ENCODE data around the gene NECTIN1. TPM values are rescaled to one million over a fixed set of nuclear protein-coding genes. Genes with fewer than 3 reads are reported as not detected.

The NECTIN1 gene
- total RNA-seq, 1 donor: 5.8 TPM

DNA sequence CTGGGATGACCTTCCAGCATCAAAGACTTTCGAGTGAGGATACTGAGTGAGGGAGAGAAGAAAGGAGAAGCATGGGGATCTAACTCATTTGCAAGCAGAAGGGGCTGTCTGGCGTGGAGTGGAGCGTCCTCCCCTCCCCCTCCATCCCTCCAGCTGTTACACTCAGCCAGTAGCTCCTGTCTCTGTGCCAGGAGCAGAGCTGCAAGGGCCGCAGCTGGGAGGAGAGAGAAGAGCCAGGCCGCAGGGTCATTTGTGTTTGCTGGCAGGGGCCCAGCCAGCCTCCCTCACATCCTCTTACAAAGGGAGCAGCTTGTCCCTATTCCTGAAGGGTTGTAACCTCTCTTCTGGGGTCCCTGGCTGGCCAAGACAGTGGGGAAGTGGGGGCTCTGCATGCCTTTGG is 57.9 kb downstream of the NECTIN1 start:
- TF ChIP-seq, protein P1, sequence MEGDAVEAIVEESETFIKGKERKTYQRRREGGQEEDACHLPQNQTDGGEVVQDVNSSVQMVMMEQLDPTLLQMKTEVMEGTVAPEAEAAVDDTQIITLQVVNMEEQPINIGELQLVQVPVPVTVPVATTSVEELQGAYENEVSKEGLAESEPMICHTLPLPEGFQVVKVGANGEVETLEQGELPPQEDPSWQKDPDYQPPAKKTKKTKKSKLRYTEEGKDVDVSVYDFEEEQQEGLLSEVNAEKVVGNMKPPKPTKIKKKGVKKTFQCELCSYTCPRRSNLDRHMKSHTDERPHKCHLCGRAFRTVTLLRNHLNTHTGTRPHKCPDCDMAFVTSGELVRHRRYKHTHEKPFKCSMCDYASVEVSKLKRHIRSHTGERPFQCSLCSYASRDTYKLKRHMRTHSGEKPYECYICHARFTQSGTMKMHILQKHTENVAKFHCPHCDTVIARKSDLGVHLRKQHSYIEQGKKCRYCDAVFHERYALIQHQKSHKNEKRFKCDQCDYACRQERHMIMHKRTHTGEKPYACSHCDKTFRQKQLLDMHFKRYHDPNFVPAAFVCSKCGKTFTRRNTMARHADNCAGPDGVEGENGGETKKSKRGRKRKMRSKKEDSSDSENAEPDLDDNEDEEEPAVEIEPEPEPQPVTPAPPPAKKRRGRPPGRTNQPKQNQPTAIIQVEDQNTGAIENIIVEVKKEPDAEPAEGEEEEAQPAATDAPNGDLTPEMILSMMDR (IDR thresholded peaks at IDR 0.05; ENCODE audit: extremely low read depth, low read depth, low read length): no peak
- H2AFZ ChIP-seq (ENCODE audit: low read length): peak overlapping the region; percentile 28

DNA sequence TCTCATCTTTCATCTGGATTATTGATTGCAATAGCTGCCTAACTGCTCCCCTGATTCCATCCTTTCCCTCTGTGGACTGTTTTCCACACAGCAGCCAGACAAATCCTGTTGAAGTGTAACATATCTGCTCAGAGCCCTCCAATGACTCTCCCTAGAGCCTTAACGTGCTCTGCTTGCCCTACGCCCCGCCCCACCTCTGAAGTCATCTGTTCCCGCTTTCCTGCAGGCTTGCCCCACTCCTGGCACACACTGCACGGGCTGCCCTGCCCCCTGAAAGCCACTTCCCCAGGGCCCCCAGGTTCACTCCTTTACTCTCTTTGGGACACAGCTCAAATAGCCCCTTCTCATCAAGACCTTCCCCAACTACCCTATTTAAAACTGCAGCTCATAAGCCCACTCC is 59.5 kb downstream of the NECTIN1 start:
- peak; percentile 32 for DNase-seq (ENCODE audit: insufficient read length, low spot score, missing footprints)
- no peaks in the 10 kb centered on the region for H3K27me3 ChIP-seq (ENCODE audit: insufficient read depth, low read length)
- no peak overlapping the region for H3K4me2 ChIP-seq (ENCODE audit: insufficient read depth, low read length)
- H3K9me3 ChIP-seq (ENCODE audit: low read depth, low read length): no peaks in the 10 kb centered on the region
- no peaks in the 10 kb centered on the region for H3K79me2 ChIP-seq (ENCODE audit: insufficient read depth, low read length)
- H4K20me1 ChIP-seq (ENCODE audit: insufficient read depth, low read length): no peaks in the 10 kb centered on the region
- H3K27ac ChIP-seq (ENCODE audit: low read depth, low read length): no peak overlapping the region
- no peaks in the 10 kb centered on the region for H3K36me3 ChIP-seq (ENCODE audit: insufficient read depth, low read length)
- H3K4me3 ChIP-seq (ENCODE audit: insufficient read depth, low read length): no peak overlapping the region
- TF ChIP-seq, protein P1 (IDR thresholded peaks at IDR 0.05; ENCODE audit: extremely low read depth, low read depth, low read length): no peak
- H3K4me1 ChIP-seq (ENCODE audit: insufficient read depth, low read length): peaks cover 10% of the 10 kb centered on the region
- H2AFZ ChIP-seq (ENCODE audit: low read length): no peak overlapping the region

More for the DNA sequence above, 57.9 kb downstream of the NECTIN1 start:
- H3K9me3 ChIP-seq (ENCODE audit: low read depth, low read length): no peaks in the 10 kb centered on the region
- DNase-seq (ENCODE audit: insufficient read length, low spot score, missing footprints): peak; percentile 91
- H4K20me1 ChIP-seq (ENCODE audit: insufficient read depth, low read length): no peaks in the 10 kb centered on the region
- H3K36me3 ChIP-seq (ENCODE audit: insufficient read depth, low read length): no peaks in the 10 kb centered on the region
- no peaks in the 10 kb centered on the region for H3K79me2 ChIP-seq (ENCODE audit: insufficient read depth, low read length)
- no peak overlapping the region for H3K27ac ChIP-seq (ENCODE audit: low read depth, low read length)
- no peak overlapping the region for H3K4me3 ChIP-seq (ENCODE audit: insufficient read depth, low read length)
- no peaks in the 10 kb centered on the region for H3K27me3 ChIP-seq (ENCODE audit: insufficient read depth, low read length)
- peaks cover 10% of the 10 kb centered on the region for H3K4me1 ChIP-seq (ENCODE audit: insufficient read depth, low read length)
- H3K4me2 ChIP-seq (ENCODE audit: insufficient read depth, low read length): no peak overlapping the region

DNA sequence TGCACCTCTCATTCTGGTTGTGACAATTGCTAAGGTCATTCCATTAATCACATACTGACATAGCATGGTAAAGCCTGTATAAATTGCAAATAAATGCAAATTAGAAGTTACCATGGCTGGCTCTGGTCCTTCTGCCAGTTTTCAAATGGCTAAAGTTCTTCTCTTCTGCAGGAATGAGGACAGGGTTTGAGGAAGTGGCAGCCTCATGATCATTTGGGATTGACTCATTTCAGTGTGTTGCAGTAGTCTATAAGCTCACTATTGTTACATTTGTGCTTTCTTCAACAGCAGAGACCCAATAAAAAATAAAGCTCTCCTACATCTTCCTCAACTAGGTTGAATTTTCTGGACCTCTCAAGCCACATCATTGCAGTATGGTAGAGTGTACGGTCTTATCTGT is 60.3 kb downstream of the NECTIN1 start:
- H4K20me1 ChIP-seq (ENCODE audit: insufficient read depth, low read length): no peaks in the 10 kb centered on the region
- H3K4me1 ChIP-seq (ENCODE audit: insufficient read depth, low read length): peaks cover 10% of the 10 kb centered on the region
- no peaks in the 10 kb centered on the region for H3K79me2 ChIP-seq (ENCODE audit: insufficient read depth, low read length)
- no peaks in the 10 kb centered on the region for H3K9me3 ChIP-seq (ENCODE audit: low read depth, low read length)
- no peak overlapping the region for H3K4me2 ChIP-seq (ENCODE audit: insufficient read depth, low read length)
- H3K4me3 ChIP-seq (ENCODE audit: insufficient read depth, low read length): no peak overlapping the region
- no peak overlapping the region for H3K27ac ChIP-seq (ENCODE audit: low read depth, low read length)
- H2AFZ ChIP-seq (ENCODE audit: low read length): no peak overlapping the region
- no peaks in the 10 kb centered on the region for H3K36me3 ChIP-seq (ENCODE audit: insufficient read depth, low read length)
- TF ChIP-seq, protein P1 (IDR thresholded peaks at IDR 0.05; ENCODE audit: extremely low read depth, low read depth, low read length): no peak
- H3K27me3 ChIP-seq (ENCODE audit: insufficient read depth, low read length): no peaks in the 10 kb centered on the region
- DNase-seq (ENCODE audit: insufficient read length, low spot score, missing footprints): peak; percentile 32

DNA sequence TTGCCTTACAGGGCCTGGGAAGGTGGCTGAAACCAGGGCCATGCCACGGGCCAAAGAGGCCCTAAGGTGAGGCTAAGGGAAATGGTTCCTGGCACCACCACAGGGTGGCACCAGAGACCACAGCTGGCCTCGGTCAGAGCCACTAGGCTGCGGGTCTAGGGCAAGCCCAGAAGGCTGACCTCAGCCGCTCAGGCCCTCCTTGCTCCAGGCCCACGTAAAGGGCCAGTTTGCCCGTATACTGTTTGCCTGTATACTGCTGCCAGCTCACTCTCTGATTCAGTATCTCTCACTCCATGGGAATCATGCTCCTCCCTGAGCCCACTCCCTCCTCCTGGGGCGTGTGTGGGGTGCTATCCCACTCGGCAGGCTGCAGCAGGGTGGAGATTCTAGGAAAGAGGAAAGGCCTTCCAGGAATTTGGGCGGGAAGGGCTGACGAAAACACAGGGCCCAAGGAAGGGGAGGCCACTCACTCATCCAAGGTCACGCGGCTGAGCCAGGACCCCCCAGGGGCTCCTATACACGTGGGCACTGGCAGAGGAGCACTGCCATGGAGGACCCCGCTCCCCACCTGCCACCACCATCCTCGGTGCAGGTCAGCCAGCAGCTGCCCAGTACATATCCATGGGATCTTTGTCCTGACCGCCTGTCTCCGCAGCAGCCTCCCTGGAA is 62.4 kb downstream of the NECTIN1 start:
- Histone ChIP-seq H3K9me3 (ENCODE audit: low read depth, low read length) (no peaks in the 10 kb centered on the region), H3K36me3 (ENCODE audit: insufficient read depth, low read length) (no peaks in the 10 kb centered on the region), H3K4me1 (ENCODE audit: insufficient read depth, low read length) (peaks cover 8% of the 10 kb centered on the region), H3K27me3 (ENCODE audit: insufficient read depth, low read length) (no peaks in the 10 kb centered on the region), H3K4me2 (ENCODE audit: insufficient read depth, low read length) (no peak overlapping the region), H2AFZ (ENCODE audit: low read length) (no peak overlapping the region), H3K27ac (ENCODE audit: low read depth, low read length) (no peak overlapping the region), H3K4me3 (ENCODE audit: insufficient read depth, low read length) (no peak overlapping the region), H4K20me1 (ENCODE audit: insufficient read depth, low read length) (no peaks in the 10 kb centered on the region), H3K79me2 (ENCODE audit: insufficient read depth, low read length) (no peaks in the 10 kb centered on the region)
- peak; percentile 98 for DNase-seq (ENCODE audit: insufficient read length, low spot score, missing footprints)
- TF ChIP-seq, protein P1 (IDR thresholded peaks at IDR 0.05; ENCODE audit: extremely low read depth, low read depth, low read length): peak; percentile 90
